CD4-positive, alpha-beta T cell treated with Interleukin-4 for 1 hour (primary cell): ENCODE results near the gene PTPRK.
A peak's percentile ranks its signal among the peaks of the same experiment; 100 is the strongest.
"Not testable (repeated sequence)": the region's sequence is repeated elsewhere in the genome, so short reads cannot be mapped to it uniquely, and the experiment has no call there.

Experiments used
- DNase-seq, 2 donors: peaks; one replicate each; pipeline ENCODE4 v3.0.0-alpha.2; 2020 to 2022

PTPRK gene

DNA sequence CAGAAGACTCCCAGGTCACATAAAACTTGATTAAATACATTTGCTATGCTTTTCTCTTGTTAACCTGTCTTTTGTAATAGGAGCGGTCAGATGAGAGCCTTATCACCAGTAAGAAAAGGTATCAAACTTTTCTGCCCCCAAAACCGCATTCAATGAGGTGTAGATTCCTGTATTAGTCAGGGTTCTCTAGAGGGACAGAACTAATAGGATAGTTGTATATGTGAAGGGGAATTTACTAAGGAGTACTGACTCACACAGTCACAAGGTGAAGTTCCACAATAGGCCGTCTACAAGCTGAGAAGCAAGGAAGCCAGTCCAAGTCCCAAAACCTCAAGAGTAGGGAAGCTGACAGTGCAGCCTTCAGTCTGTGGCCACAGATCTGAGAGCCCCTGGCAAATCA lies 32.7 kb downstream of the PTPRK start:
- DNase-seq = no peak

DNA sequence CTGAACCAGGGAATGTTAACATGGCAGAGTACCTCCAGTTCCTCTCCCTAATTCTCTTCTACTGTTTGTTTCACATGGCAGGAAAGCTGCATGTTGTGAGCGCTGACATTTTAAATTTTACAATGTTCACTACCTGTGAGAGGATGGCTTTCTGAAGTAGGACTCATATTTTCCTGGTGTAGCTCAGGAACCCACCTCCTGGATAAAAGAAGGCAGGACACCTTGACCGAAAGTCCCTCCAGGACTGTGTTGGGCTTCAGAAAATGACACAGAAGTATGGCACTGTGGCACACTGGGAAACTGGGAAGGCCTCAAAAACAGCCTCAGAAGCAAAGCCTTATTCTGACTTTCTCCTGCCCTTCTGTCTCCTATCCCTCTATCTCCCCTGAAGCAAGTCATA lies 33.3 kb downstream of the PTPRK start:
- DNase-seq = no peak

DNA sequence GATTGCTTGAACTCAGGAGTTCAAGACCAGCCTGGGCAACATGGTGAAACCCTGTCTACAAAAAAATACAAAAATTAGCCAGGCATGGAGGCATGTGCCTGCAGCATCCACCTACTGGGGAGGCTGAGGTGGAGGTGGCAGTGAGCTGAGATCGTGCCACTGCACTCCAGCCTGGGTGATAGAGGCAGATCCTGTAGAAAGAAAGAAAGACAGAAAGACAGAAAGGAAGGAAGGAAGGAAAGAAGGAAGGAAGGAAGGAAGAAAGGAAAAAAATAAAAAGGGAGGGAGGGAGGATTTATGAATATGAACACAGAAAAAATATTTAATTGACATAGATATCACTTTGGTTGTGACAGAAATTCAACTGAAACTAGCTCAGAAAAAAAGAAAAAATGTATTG lies 33.8 kb downstream of the PTPRK start:
- not testable (repeated sequence) for DNase-seq

DNA sequence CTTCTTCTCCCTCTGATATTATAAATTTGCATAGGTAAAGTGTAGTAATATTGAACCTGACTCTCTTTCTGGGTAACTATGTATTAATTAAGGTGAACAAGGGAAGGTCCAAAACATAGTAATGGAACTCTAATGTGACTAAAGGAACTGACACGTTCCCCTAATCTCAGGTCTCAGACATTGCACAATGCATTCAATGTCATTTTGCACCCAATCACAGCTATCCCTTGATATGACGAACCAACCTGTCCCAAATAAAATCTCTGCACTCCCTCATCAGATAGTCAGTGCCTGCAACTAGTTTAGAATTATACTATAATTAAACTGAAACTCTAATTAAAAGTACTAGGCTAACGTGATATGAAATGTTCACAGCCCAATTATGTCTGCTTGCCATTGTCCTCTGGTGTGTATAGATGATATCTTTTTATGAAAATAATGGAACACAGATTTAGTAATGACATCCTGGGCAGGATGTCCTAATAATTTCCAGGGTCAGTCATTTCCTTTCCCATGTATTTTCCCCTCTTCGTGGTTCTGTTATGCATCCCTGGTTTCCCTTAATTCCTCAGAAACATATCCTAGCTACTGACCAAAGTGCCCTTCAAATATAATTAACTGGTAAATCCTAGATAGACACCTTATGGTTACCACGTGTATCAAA lies 36.8 kb downstream of the PTPRK start:
- no peak for DNase-seq

DNA sequence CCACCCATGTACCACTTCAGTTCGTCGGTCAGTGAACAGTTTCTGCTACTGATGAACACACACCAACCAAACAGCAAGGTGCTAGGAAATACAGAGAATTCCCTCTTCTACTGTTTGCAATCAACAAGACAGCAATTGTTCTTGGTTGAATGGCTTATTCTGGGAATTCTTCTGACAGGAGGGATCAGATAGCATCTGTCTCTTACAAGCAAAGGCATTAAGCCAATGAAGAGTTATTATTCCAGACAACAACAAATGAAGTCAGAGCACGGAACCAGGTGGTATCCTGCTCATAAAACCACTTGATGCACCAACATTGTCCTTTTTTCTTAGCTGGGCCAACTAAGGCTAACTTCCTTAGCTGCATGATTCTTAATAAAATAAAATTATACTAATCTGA lies 37.8 kb downstream of the PTPRK start:
- DNase-seq = no peak

DNA sequence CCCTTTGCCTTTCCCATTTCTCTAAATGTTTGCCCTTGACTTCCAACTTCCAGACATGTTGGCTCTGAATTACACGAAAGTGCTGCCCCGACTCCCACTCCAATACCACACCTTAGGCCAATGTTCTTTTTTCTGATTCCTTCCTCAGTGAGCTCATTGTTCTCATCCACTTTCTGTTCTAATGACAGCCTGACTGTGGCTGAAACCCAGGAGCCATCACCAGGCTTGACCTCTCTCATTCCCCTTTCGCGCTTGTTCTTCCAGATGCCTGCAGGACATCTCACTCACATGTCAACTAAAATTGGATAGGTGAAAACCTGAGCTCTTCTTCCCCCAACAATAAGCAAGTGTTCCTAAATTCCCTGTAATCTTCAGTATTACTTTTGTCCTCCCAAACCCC lies 40.4 kb downstream of the PTPRK start:
- DNase-seq = no peak

DNA sequence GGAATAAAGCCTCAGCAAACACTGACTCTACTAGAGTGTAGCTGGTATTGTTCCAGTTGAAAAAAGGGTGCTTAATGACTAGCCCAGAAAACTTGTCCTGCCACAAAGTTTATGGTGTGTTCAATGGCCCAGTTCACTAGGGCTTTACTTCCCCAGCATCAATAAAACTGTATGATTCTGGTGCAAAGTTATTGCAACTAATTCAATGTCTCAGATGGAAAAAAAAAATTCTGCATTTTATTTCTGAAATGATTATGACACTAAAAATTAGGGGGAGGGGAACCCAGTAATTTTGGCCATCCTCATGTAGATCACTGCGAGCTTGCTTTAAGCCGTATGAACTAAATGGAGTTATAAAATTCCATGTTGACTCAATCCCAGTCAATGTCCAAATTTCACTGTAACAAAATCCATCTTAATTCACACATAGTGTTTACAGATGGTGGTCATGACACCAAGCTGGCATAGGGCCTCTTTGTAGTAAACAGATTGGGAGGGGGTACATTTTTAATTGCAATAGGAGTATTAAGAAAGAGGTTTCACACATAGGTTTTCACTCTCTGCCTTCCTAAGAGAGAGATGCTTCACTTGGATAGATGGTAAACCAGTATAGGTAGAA lies 41.2 kb downstream of the PTPRK start:
- DNase-seq = no peak

DNA sequence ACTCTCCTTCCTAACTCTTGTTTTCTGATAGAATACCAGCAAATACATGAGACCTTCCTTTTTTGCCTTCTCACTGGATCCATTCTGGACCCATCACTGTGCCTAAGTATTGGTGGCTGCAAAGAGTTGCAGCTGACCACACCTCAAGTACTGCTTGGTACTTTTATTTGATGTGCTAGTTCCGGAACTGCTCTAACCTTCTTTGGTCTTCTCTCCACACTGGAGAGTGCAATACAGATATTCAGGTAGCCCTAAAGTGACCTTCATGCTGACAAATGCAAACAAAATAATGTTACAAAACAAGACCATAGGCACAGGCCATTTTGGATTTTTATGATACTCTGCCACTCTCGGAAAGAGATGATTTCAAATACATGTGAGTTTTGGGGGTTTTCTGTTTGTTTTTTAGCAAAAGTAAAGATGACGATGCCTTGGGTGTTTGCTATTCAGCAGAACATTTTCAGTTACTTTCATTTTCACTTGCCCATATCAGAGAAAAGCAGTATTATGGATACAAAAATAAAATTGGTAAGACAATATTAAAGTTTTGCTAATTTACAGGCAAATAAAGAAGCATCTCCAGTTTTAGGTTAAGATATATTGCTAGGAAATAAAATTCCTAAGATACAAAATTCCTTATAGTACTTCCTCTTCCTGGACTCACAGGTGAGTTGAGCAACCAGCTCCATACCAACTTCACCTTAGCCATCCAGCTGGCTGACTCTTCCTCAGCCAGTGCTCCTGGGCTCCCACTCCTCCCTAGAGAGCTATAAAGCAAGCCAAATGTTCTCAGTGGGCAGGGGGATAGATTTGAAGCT lies 42.0 kb downstream of the PTPRK start:
- DNase-seq = peak in 1 of 2 donors; percentile 21

DNA sequence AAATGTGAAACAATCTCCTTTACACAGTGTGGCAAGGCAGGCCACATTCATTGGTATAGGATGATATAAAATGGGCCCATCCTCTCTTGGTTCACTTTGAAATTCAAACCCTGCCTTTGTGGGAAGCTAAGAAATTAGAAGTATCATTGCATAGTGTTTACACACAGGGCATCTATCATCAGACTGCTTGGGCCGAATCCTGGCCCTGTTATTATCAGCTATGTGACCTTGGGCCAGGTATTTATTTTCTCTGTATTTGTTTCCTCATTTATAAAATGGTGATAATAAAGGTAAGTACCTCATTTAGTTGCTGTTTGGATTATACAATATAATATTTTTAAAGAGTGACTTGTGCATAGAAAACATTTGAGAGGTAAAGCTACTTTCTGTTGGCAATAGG lies 45.5 kb downstream of the PTPRK start:
- DNase-seq = no peak

DNA sequence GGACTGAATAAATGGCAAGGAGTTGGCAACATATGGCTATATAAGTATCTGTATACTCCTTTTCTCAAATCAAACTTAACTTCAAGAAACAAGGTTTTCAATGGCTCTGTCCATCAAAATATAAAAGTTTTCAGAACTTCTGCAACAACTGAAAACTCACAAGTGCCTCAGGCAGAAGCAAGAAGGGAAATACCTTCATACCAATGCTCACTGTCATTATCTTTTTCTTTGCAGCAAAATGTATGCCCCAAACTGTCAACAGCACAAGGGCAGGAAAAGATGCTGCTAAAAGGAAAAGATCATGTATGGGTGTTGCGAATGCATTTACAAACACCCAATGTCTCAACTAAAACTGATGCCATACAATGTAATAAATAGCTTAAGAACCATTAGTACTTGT lies 45.9 kb downstream of the PTPRK start:
- DNase-seq = no peak

DNA sequence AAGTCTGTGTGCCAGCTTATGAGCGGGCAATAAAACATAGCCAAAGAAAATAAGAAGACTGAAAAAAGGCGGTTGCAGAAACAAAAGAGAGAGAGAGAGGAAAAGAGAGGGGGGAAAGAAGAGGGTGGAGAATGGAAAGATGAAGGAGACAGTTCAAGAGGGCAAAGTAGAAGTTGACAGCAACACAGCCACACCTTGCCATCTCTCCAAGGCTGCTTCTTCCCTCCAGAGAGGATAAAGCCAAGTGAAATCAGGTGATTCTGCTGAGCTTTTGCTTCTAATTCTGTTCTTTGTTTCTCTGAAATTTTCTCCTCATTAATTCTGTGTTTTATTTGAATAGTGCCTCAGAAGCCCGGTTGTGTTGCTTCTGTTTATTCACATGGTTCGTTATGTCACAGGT lies 48.5 kb downstream of the PTPRK start:
- DNase-seq = no peak

DNA sequence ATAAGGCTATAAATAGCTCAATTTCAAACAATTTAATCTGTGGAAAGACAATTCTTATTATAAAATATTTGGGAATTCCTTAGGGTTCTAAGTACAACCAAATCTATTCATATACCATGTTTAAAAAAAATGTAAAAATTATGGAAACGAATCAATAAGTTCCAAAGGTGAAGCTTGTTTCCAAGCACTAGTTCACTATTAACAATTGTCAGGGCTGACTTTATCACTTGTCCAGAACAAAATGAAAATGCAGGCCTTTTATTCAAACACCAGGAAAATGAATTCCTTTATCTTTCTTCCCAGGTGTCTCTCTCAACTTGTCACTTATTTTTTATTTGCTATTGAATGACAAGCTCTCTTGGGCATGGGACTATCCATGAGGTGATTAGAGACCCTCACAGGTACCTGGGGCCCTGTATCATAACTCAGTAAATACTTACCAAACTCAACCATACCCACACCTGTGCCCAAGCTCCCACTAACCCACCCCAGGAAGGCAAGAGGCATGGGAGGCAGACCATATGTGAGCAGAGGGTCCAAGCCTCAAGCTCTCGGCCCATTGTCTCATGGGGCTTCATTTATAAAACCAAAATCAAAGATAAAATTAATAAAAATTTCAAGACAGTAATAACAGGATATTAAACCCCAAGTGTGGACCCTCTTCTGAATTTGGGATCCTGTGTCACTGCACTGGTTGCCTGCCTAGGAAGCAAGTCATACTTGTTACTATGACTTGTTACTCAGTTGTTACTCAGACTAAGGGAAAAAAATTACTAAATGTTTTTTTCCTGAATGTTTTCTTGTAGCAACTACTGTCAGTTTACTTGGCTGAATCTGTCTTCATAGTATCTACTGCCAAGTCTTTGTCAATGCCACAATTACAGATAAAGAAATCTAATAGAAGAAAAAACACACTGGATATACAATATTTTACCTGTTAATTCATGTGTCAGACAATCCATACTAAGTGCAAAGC lies 54.7 kb downstream of the PTPRK start:
- DNase-seq = no peak

DNA sequence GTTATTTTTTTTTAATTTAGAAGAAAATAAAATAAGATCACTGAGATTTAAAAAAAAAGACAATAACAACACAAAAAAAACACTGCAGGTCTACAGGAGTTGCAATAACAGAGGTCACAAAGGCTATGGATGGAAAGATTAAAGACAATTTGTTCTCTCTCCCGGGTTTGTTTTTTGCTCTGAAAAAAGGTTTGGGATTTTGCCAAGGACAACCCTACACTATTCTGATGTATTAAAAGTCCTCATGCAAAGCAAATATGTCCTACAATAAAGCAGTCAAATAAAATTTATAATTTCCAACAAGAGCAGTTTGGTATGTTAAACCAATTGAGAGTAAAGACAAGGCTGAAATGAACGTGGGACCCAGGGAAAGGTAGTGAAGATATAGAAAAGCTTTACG lies 55.6 kb downstream of the PTPRK start:
- DNase-seq = no peak

DNA sequence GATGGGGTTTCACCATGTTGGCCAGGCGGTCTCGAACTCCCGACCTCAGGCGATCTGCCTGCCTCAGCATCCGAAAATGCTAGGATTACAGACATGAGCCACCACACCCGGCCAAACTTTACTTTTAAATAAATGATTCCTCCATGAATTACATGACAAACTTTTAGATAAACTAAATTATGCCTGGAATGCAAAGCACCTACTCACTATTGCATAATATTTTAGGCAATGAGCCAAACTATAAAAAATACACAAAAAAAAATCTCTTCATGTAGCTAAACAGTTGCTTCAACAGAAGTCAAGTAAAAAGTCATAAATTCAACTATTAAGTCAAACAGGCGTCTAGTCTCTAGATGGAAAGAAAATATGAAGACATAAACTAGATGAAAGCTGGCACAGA lies 56.5 kb downstream of the PTPRK start:
- DNase-seq = no peak

DNA sequence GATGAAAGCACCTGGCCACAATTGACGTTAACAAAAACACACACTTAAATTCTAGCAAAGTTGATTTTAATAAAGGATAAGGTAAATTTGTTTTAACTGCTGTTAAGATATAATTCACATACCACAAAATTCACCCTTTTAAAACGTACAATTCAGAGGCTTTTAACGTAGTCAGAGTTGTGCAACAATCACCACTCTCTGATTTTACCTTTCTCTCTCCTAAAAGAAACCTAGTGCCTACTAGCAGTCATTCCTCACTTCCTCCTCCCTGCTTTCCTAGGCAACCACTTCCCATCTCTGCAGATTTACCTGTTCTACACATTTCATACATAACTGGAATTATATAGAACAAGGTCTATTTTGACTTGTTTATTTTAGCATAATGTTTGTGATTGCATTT lies 58.9 kb downstream of the PTPRK start:
- DNase-seq = no peak

DNA sequence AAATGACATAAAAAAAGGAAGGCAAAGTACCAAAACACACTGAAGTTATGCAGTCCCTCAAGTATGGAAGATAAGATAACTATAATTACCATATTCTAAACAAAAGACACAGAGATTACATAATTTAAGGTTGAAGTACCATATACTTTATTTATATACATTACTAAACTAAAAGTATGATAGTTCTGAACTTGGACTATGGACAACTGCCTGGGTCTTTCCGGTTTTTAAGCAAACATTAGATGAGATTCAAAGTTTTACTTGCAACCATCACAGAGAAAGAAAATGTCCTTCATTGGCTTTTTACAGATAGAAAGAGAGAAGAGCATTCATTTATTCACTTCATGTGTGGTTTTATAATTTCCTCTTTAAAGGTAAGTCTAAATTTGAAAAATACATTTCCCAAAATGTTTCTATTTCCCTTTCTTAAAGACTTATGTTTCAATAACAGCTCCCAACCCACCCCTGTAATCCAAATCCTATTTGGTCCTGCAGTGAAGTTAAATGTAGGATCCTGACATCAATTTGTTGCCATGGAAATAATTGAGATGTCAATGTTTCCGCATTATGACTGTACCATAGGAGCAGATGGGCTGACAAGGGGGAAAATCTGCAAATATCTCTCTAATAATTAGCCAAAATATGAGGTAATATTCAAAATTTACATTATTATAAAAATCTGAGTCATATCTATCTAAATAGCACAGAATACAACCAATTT lies 63.7 kb downstream of the PTPRK start:
- DNase-seq = no peak

DNA sequence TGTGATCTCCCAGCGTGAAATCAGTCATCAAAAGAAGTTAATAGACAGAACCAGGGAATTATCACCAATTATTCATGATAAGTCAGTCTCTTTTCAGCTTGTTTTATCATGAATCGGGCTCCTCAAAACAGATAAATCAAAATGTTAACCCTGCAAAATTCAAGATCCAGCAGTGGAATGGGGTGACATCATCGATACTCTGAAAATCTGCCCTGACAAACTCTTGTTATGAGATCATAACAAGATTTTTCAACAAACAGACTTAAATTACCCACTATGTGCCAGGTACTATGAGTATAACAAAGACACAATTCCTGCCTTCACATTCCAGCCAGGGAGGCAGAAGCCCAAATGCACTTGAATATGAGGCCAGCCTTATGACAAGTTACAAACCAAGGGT lies 64.4 kb downstream of the PTPRK start:
- DNase-seq = no peak

DNA sequence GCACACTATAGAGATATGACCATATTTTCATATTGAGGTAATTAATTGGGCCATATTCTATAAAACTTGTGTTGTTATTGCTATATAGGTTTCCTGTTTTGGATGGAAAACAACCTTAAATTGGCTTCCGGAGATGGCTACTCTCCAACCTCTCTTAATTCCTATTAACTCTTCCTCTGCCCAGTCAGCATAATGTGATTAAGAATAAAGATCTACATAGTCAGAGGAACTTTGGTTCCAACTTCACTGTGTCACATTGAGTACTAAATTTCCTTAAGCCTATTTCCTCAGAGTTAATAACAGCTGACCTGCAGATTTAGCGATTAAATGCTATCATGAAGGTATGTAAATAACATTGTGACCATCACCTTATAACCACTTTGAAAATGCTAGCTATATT lies 67.7 kb downstream of the PTPRK start:
- DNase-seq = no peak

DNA sequence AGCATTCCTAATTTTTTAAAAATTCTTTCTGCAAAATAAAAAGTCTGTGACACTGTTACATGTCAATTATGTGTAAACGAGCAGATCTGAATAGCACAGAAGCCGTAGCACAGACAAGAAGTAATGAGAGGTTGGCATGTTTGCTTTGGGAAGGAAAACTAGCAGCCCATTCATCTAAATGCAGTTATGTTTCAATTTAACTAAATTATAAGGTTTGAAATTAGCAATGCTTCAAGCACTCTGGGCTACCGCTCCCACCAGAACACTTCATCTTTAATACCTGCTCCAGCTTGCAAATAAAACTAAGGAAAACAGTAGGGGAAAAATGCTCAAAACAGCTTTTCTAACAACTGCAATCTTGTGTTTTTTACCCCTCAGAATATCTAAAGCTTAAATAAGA lies 73.9 kb downstream of the PTPRK start:
- no peak for DNase-seq

DNA sequence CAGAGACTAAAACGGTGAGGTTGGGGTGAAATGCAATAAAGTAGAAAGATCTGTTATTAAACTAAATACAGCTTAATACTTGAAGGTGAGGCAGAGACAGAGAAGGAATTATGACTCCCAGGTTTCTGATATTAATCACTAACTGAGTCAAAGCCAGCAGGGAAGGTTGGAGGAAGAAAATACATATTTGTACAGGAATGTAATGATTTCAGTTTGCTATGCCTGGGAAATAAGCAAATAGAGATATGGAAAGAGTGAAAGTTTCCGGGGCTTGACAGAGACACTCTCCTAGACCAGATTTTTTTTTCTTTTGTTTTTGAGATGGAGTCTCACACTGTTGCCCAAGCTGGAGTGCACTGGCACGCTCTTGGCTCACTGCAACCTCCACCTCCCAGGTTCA lies 76.8 kb downstream of the PTPRK start:
- no peak for DNase-seq

DNA sequence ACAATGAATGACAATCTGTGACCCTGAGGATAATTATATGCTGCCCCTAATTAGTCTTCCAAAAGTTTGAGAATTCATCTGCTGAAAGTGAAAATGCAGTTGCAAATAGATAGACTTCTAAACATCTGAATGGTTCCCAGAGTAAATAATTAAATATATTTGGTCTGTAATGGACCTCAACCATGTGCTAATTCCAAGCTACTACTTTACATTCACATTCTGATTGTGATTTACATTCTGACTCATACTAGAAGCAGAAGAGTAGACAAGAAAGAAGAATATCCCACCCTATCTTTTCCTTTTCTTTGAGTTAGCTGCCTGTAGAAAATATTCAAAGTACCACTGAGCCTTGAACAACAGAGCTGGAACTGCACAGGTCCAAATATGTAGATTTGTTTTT lies 80.8 kb downstream of the PTPRK start:
- no peak for DNase-seq

DNA sequence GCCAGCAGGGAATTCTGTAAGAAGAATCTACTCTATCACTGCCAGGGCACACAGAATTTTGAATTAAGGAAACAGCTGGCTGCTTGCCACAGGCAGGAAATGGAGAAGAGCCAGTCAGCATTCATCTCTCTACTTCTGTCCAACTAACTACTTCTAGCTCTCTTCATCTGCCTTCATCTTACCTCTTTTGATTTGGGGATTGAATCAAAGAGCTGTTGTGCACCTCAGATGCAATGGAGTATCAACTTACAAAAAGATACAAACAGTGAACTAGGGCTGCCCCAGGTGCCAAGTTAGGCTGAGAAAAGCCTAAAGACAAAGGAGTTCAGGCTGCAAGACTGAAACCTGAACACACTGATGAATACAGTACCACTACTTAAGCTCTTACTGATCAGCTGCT lies 82.0 kb downstream of the PTPRK start:
- no peak for DNase-seq
